Esophagus muscularis mucosa (tissue), 3 donors: ENCODE data around the gene IRF9.

Experiments
- POLR2A ChIP-seq: fragments of 450-650 bp; IDR thresholded peaks from one replicate; pipeline ENCODE4 v1.6.1; 2017; ENCODE audit warnings: antibody characterized with exemption, moderate library complexity, mild to moderate bottlenecking, low read depth
- POLR2AphosphoS5 ChIP-seq, 2 donors: sonication (generic); formaldehyde crosslinking; IDR thresholded peaks; one replicate each; pipeline ENCODE4 v1.6.1; 2017; ENCODE audit warnings: antibody characterized with exemption in 2 of 2
- TF ChIP-seq, protein P1 (sequence below), 3 experiments: fragments of 200-600 bp in 2 of 3; fragments of 450-650 bp in 1 of 3; sonication (generic) in 2 of 3; IDR thresholded peaks; one replicate each; pipeline ENCODE4 v1.5.1; 2017 to 2019; ENCODE audit warnings: antibody characterized with exemption in 3 of 3, mild to moderate bottlenecking in 2 of 3, moderate library complexity in 1 of 3

GRCh38 chr14:24143511-24143910 lies 17.6 kb upstream of the IRF9 start:
- TF ChIP-seq, protein P1, sequence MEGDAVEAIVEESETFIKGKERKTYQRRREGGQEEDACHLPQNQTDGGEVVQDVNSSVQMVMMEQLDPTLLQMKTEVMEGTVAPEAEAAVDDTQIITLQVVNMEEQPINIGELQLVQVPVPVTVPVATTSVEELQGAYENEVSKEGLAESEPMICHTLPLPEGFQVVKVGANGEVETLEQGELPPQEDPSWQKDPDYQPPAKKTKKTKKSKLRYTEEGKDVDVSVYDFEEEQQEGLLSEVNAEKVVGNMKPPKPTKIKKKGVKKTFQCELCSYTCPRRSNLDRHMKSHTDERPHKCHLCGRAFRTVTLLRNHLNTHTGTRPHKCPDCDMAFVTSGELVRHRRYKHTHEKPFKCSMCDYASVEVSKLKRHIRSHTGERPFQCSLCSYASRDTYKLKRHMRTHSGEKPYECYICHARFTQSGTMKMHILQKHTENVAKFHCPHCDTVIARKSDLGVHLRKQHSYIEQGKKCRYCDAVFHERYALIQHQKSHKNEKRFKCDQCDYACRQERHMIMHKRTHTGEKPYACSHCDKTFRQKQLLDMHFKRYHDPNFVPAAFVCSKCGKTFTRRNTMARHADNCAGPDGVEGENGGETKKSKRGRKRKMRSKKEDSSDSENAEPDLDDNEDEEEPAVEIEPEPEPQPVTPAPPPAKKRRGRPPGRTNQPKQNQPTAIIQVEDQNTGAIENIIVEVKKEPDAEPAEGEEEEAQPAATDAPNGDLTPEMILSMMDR (IDR thresholded peaks at IDR 0.05), result no peak
- TF ChIP-seq POLR2AphosphoS5 (IDR thresholded peaks at IDR 0.05) (no peak), POLR2A (no peak)
